Skeletal muscle tissue (tissue), 4 donors: ENCODE data around the gene ANKRD36. TPM values are rescaled to one million over a fixed set of nuclear protein-coding genes. Genes with fewer than 3 reads are reported as not detected.
"Not testable (repeated sequence)": the region's sequence is repeated elsewhere in the genome, so short reads cannot be mapped to it uniquely, and the experiment has no call there.

Source experiments
- H3K27ac ChIP-seq: one replicate; pipeline ENCODE4 v1.7.0; 2013; ENCODE audit warnings: mild to moderate bottlenecking, low read depth, low read length, inconsistent platforms
- H3K27me3 ChIP-seq, 3 donors: one replicate each; pipeline ENCODE4 v1.7.0; 2013; ENCODE audit warnings: low read length in 3 of 3; ENCODE audit not compliant: control insufficient read depth in 3 of 3, insufficient read depth in 3 of 3
- H3K36me3 ChIP-seq, 3 donors: one replicate each; pipeline ENCODE4 v1.7.0; 2013; ENCODE audit warnings: low read length in 3 of 3; ENCODE audit not compliant: control insufficient read depth in 3 of 3, insufficient read depth in 3 of 3
- H3K4me1 ChIP-seq, 3 donors: one replicate each; pipeline ENCODE4 v1.7.0; 2013; ENCODE audit warnings: low read length in 3 of 3, mild to moderate bottlenecking in 3 of 3; ENCODE audit not compliant: control insufficient read depth in 3 of 3, insufficient read depth in 3 of 3
- H3K4me3 ChIP-seq, 3 donors: one replicate each; pipeline ENCODE4 v1.7.0; 2013; ENCODE audit warnings: low read length in 3 of 3
- H3K9ac ChIP-seq, 3 donors: one replicate each; pipeline ENCODE4 v1.7.0; 2013; ENCODE audit warnings: low read length in 3 of 3, mild to moderate bottlenecking in 3 of 3, moderate library complexity in 2 of 3, low read depth in 1 of 3
- H3K9me3 ChIP-seq, 3 donors: one replicate each; pipeline ENCODE4 v1.7.0; 2013; ENCODE audit warnings: low read length in 3 of 3; ENCODE audit not compliant: control insufficient read depth in 3 of 3
- total RNA-seq: library from RNA; depleted of rRNA; stranded (reverse); fragments of >200 nt; gene quantifications from one replicate; pipeline ENCODE4 v1.2.3, GENCODE V29; 2014
- donor health status: Osteomylitis.

Gene ANKRD36
- total RNA-seq, 1 donor from 2014 or later, result 25.1 TPM

DNA sequence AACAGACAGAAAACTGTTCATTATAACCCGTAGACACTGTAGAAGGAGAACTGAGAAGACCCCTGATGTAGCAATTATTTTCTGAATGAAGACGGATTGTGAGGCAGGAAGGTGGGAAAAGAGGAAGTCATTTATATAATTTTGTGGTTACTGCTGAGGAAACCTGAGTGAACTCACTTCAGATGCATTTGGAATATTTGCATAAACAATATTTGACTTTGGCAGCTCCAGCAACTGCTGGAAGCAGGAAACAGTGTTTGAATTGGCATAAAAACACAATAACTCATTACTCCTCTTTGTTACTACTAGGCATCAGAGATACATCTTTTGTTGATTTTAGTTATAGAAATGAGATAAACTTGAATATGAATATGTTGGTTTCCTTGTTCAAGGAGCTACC lies 87.9 kb downstream of the ANKRD36 start:
- H3K4me3 ChIP-seq, H3K4me1 ChIP-seq, H3K9me3 ChIP-seq, H3K9ac ChIP-seq, H3K27ac ChIP-seq, H3K27me3 ChIP-seq: not testable (repeated sequence)
- H3K36me3 ChIP-seq, result peaks cover 0 to 24% (median 20%) of the 10 kb centered on the region in 3 donors

GRCh38 chr2:97202643-97203250 lies 89.8 kb downstream of the ANKRD36 start:
- H3K27ac ChIP-seq, H3K9me3 ChIP-seq, H3K9ac ChIP-seq, H3K4me1 ChIP-seq, H3K27me3 ChIP-seq, H3K4me3 ChIP-seq: not testable (repeated sequence)
- peaks cover 0 to 17% (median 11%) of the 10 kb centered on the region in 3 donors for H3K36me3 ChIP-seq

DNA sequence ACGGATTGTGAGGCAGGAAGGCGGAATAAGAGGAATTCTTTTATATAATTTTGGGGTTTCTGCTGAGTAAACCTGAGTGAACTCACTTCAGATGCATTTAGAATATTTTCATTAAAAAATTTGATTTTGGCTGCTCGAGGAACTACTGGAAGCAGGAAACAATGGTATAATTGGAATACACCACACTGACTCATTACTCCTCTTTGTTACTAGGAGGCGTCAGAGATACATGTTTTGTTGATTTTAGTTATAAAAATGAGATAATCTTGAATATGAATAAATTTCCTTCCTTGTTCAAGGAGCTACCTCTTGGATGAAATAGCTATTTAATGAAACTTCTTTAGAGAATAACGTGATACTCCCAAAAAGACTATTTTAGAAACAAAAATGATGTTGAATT lies 97.4 kb downstream of the ANKRD36 start:
- Histone ChIP-seq H3K36me3 (peaks cover 2 to 10% (median 8%) of the 10 kb centered on the region in 3 donors), H3K27me3 (no peaks in the 10 kb centered on the region), H3K9me3 (no peaks in the 10 kb centered on the region), H3K27ac (no peak overlapping the region), H3K4me3 (no peak overlapping the region), H3K9ac (no peak overlapping the region), H3K4me1 (no peaks in the 10 kb centered on the region)

DNA sequence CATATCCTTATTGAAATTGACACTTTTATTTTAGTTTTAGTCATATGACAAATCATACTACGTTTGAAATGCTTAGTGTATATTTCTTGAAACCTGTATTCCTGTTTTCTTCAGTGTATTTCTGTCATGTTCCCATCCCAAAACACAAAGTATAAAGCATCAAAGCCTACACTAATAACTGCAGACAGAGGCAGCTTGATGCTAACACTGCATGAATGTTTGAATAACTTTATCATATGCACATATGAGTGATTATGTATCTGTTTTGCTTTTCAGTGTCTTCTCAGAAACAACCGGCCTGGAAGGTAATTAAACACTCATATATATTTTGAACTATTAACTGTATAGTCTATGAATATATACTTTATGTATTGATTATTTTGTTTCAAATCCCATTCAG lies 102.1 kb downstream of the ANKRD36 start:
- H3K27me3 ChIP-seq, H3K9ac ChIP-seq, H3K4me1 ChIP-seq, H3K36me3 ChIP-seq, H3K4me3 ChIP-seq, H3K27ac ChIP-seq, H3K9me3 ChIP-seq: not testable (repeated sequence)

- not testable (repeated sequence) for H3K9me3 ChIP-seq, H3K27me3 ChIP-seq, H3K36me3 ChIP-seq, H3K4me3 ChIP-seq, H3K27ac ChIP-seq, H3K4me1 ChIP-seq, H3K9ac ChIP-seq
These were observed 118.1 kb downstream of the ANKRD36 start for GRCh38 chr2:97230848-97231585.

GRCh38 chr2:97232981-97233380 lies 120.0 kb downstream of the ANKRD36 start:
- H3K27me3 ChIP-seq, H3K9ac ChIP-seq, H3K36me3 ChIP-seq, H3K27ac ChIP-seq, H3K4me1 ChIP-seq, H3K9me3 ChIP-seq, H3K4me3 ChIP-seq: not testable (repeated sequence)

- H3K27ac ChIP-seq, H3K9me3 ChIP-seq, H3K27me3 ChIP-seq, H3K36me3 ChIP-seq, H3K9ac ChIP-seq, H3K4me3 ChIP-seq, H3K4me1 ChIP-seq: not testable (repeated sequence)
These were observed 120.8 kb downstream of the ANKRD36 start for GRCh38 chr2:97233660-97234295.

GRCh38 chr2:97261192-97261591 lies 148.2 kb downstream of the ANKRD36 start:
- not testable (repeated sequence) for H3K36me3 ChIP-seq, H3K9me3 ChIP-seq, H3K27ac ChIP-seq, H3K9ac ChIP-seq, H3K4me1 ChIP-seq, H3K27me3 ChIP-seq, H3K4me3 ChIP-seq

- H3K4me3 ChIP-seq, H3K9ac ChIP-seq, H3K27ac ChIP-seq, H3K27me3 ChIP-seq, H3K9me3 ChIP-seq, H3K36me3 ChIP-seq, H3K4me1 ChIP-seq: not testable (repeated sequence)
These were observed 153.5 kb downstream of the ANKRD36 start for GRCh38 chr2:97266449-97266848.

- no peak overlapping the region for H3K4me3 ChIP-seq
- H3K27ac ChIP-seq, result no peak overlapping the region
- H3K4me1 ChIP-seq, result no peaks in the 10 kb centered on the region
- no peaks in the 10 kb centered on the region for H3K9me3 ChIP-seq
- no peaks in the 10 kb centered on the region for H3K36me3 ChIP-seq
- H3K27me3 ChIP-seq, result no peaks in the 10 kb centered on the region
- H3K9ac ChIP-seq, result no peak overlapping the region
These were observed 154.6 kb downstream of the ANKRD36 start for GRCh38 chr2:97267411-97268074.
